Adipocyte (in vitro differentiated cells): ENCODE measurements around the gene CD82.
"Not testable (repeated sequence)": the region's sequence is repeated elsewhere in the genome, so short reads cannot be mapped to it uniquely, and the experiment has no call there.

Experiments
- DNase-seq: peaks from one replicate; pipeline ENCODE4 v3.0.0-alpha.2; 2015; ENCODE audit warnings: low read depth
- H3K27me3 ChIP-seq: replicated peaks from 2 replicates; pipeline ENCODE4 v1.7.0; 2013; ENCODE audit warnings: mild to moderate bottlenecking, low read length, moderate library complexity; ENCODE audit not compliant: control insufficient read depth, insufficient read depth
- H3K36me3 ChIP-seq: 2 replicates; pipeline ENCODE4 v1.7.0; 2013; ENCODE audit warnings: low read length, mild to moderate bottlenecking, moderate library complexity; ENCODE audit not compliant: control insufficient read depth, insufficient read depth, severe bottlenecking
- H3K4me1 ChIP-seq: 2 replicates; pipeline ENCODE4 v1.7.0; 2013; ENCODE audit warnings: mild to moderate bottlenecking, low read length, moderate library complexity; ENCODE audit not compliant: control insufficient read depth, insufficient read depth
- H3K4me3 ChIP-seq: 2 replicates; pipeline ENCODE4 v1.7.0; 2013; ENCODE audit warnings: mild to moderate bottlenecking, low read length, moderate library complexity
- H3K9ac ChIP-seq: 2 replicates; pipeline ENCODE4 v1.7.0; 2013; ENCODE audit warnings: mild to moderate bottlenecking, low read length, moderate library complexity
- H3K9me3 ChIP-seq: 2 replicates; pipeline ENCODE4 v1.7.0; 2013; ENCODE audit warnings: mild to moderate bottlenecking, low read length, moderate library complexity; ENCODE audit not compliant: control insufficient read depth

CD82 gene

GRCh38 chr11:44536788-44537516 is 28.5 kb upstream of the CD82 start:
- H3K4me3 ChIP-seq, result no peak overlapping the region
- peaks cover 32% of the 10 kb centered on the region for H3K27me3 ChIP-seq
- H3K4me1 ChIP-seq, result no peaks in the 10 kb centered on the region
- no peak overlapping the region for H3K9ac ChIP-seq
- no peaks in the 10 kb centered on the region for H3K9me3 ChIP-seq
- no peak for DNase-seq
- H3K36me3 ChIP-seq, result no peaks in the 10 kb centered on the region

GRCh38 chr11:44537679-44538078 is 27.8 kb upstream of the CD82 start:
- Histone ChIP-seq H3K9me3 (no peaks in the 10 kb centered on the region), H3K27me3 (peaks cover 34% of the 10 kb centered on the region), H3K4me3 (no peak overlapping the region), H3K9ac (no peak overlapping the region), H3K4me1 (no peaks in the 10 kb centered on the region), H3K36me3 (no peaks in the 10 kb centered on the region)
- DNase-seq, result no peak

GRCh38 chr11:44538375-44539054 is 26.9 kb upstream of the CD82 start:
- no peak overlapping the region for H3K4me3 ChIP-seq
- H3K27me3 ChIP-seq, result peaks cover 34% of the 10 kb centered on the region
- no peaks in the 10 kb centered on the region for H3K4me1 ChIP-seq
- H3K36me3 ChIP-seq, result no peaks in the 10 kb centered on the region
- no peaks in the 10 kb centered on the region for H3K9me3 ChIP-seq
- peak; percentile 91 for DNase-seq
- peak overlapping the region; percentile 16 for H3K9ac ChIP-seq

- DNase-seq, result no peak
- Histone ChIP-seq H3K4me1 (no peaks in the 10 kb centered on the region), H3K9ac (no peak overlapping the region), H3K4me3 (no peak overlapping the region), H3K36me3 (no peaks in the 10 kb centered on the region), H3K27me3 (peaks cover 30% of the 10 kb centered on the region), H3K9me3 (no peaks in the 10 kb centered on the region)
Measured at GRCh38 chr11:44539971-44540370, 25.5 kb upstream of the CD82 start.

GRCh38 chr11:44540667-44541066 is 24.8 kb upstream of the CD82 start:
- Histone ChIP-seq H3K4me1 (no peaks in the 10 kb centered on the region), H3K9ac (no peak overlapping the region), H3K36me3 (no peaks in the 10 kb centered on the region), H3K27me3 (peaks cover 26% of the 10 kb centered on the region), H3K9me3 (peaks cover 3% of the 10 kb centered on the region), H3K4me3 (no peak overlapping the region)
- DNase-seq, result no peak

GRCh38 chr11:44542372-44542771 is 23.1 kb upstream of the CD82 start:
- H3K9me3 ChIP-seq, result peaks cover 8% of the 10 kb centered on the region
- no peak overlapping the region for H3K9ac ChIP-seq
- H3K36me3 ChIP-seq, result no peaks in the 10 kb centered on the region
- H3K4me1 ChIP-seq, result no peaks in the 10 kb centered on the region
- no peak for DNase-seq
- H3K4me3 ChIP-seq, result no peak overlapping the region
- peaks cover 24% of the 10 kb centered on the region for H3K27me3 ChIP-seq

GRCh38 chr11:44546984-44547383 is 18.5 kb upstream of the CD82 start:
- H3K4me1 ChIP-seq, H3K9me3 ChIP-seq, DNase-seq, H3K36me3 ChIP-seq, H3K9ac ChIP-seq, H3K4me3 ChIP-seq: not testable (repeated sequence)
- peaks cover 15% of the 10 kb centered on the region for H3K27me3 ChIP-seq

GRCh38 chr11:44547534-44547933 is 17.9 kb upstream of the CD82 start:
- not testable (repeated sequence) for H3K4me3 ChIP-seq, H3K9me3 ChIP-seq, H3K4me1 ChIP-seq, H3K9ac ChIP-seq, H3K36me3 ChIP-seq, DNase-seq
- H3K27me3 ChIP-seq, result peaks cover 12% of the 10 kb centered on the region

- peaks cover 15% of the 10 kb centered on the region for H3K27me3 ChIP-seq
- no peak for DNase-seq
- no peaks in the 10 kb centered on the region for H3K36me3 ChIP-seq
- peaks cover 15% of the 10 kb centered on the region for H3K9me3 ChIP-seq
- H3K9ac ChIP-seq, result no peak overlapping the region
- no peak overlapping the region for H3K4me3 ChIP-seq
- no peaks in the 10 kb centered on the region for H3K4me1 ChIP-seq
Measured at GRCh38 chr11:44548032-44548695, 17.3 kb upstream of the CD82 start.

GRCh38 chr11:44548961-44549749 is 16.3 kb upstream of the CD82 start:
- peaks cover 15% of the 10 kb centered on the region for H3K27me3 ChIP-seq

GRCh38 chr11:44550123-44550522 is 15.3 kb upstream of the CD82 start:
- peaks cover 10% of the 10 kb centered on the region for H3K27me3 ChIP-seq
- H3K4me3 ChIP-seq, result no peak overlapping the region
- H3K36me3 ChIP-seq, result no peaks in the 10 kb centered on the region
- no peak for DNase-seq
- no peak overlapping the region for H3K9ac ChIP-seq
- H3K9me3 ChIP-seq, result peaks cover 18% of the 10 kb centered on the region
- no peaks in the 10 kb centered on the region for H3K4me1 ChIP-seq

More at GRCh38 chr11:44548961-44549749, 16.3 kb upstream of the CD82 start:
- peaks cover 18% of the 10 kb centered on the region for H3K9me3 ChIP-seq
- not testable (repeated sequence) for H3K36me3 ChIP-seq, DNase-seq, H3K4me3 ChIP-seq, H3K9ac ChIP-seq, H3K4me1 ChIP-seq
